Peyer's patch (tissue), 4 donors: ENCODE results near the gene KCNA1. TPM values are rescaled to one million over a fixed set of nuclear protein-coding genes. Genes with fewer than 3 reads are reported as not detected.

ENCODE experiments used
- DNase-seq, 3 donors: peaks; one replicate each; pipeline ENCODE4 v3.0.0-alpha.2; 2017 to 2019
- H3K27ac ChIP-seq, 4 donors: fragments of 200-600 bp; sonication (generic); one replicate each; pipeline ENCODE4 v1.5.1; 2016 to 2019
- H3K27me3 ChIP-seq, 2 donors: fragments of 200-600 bp; sonication (generic); one replicate each; pipeline ENCODE4 v1.5.1; 2019
- H3K36me3 ChIP-seq, 3 donors: fragments of 200-600 bp; sonication (generic); one replicate each; pipeline ENCODE4 v1.5.1; 2016 to 2019
- H3K4me1 ChIP-seq, 4 donors: fragments of 200-600 bp; sonication (generic); one replicate each; pipeline ENCODE4 v1.5.1; 2016 to 2019
- H3K4me3 ChIP-seq, 4 donors: fragments of 200-600 bp; sonication (generic); 1 replicate in 3 of 4; 2 replicates in 1 of 4; pipeline ENCODE4 v1.5.1; 2016 to 2019; ENCODE audit warnings: mild to moderate bottlenecking in 1 of 4
- H3K9me3 ChIP-seq, 4 donors: fragments of 200-600 bp; sonication (generic); one replicate each; pipeline ENCODE4 v1.5.1; 2016 to 2019; ENCODE audit warnings: mild to moderate bottlenecking in 1 of 4
- CTCF ChIP-seq, 6 experiments: fragments of 450-650 bp in 4 of 6; fragments of 200-600 bp in 2 of 6; sonication (generic) in 1 of 6; IDR thresholded peaks; one replicate each; pipeline ENCODE4 v1.5.1; 2017 to 2019; ENCODE audit warnings: antibody characterized with exemption in 6 of 6, mild to moderate bottlenecking in 3 of 6, moderate library complexity in 1 of 6
- POLR2A ChIP-seq, 2 donors: fragments of 450-650 bp; IDR thresholded peaks; one replicate each; pipeline ENCODE4 v1.5.1; 2017; ENCODE audit warnings: antibody characterized with exemption in 2 of 2, mild to moderate bottlenecking in 2 of 2, moderate library complexity in 2 of 2
- total RNA-seq, 4 donors: library from RNA; depleted of rRNA; stranded (reverse); fragments of >200 nt; gene quantifications; one replicate each; pipeline ENCODE4 v1.1.0, GENCODE V29; 2016

KCNA1 gene
- total RNA-seq, 4 donors from 2014 or later: not detected

- H3K27ac ChIP-seq: no peak overlapping the region
- no peak for DNase-seq
- no peaks in the 10 kb centered on the region for H3K4me1 ChIP-seq
- H3K4me3 ChIP-seq: no peak overlapping the region
- no peaks in the 10 kb centered on the region for H3K9me3 ChIP-seq
- H3K36me3 ChIP-seq: no peaks in the 10 kb centered on the region
- H3K27me3 ChIP-seq: no peaks in the 10 kb centered on the region
- TF ChIP-seq POLR2A (IDR thresholded peaks at IDR 0.05): no peak
- TF ChIP-seq CTCF (IDR thresholded peaks at IDR 0.05): no peak
These were observed 47.3 kb downstream of the KCNA1 start for GRCh38 chr12:4956968-4957367.

- Histone ChIP-seq H3K9me3 (no peaks in the 10 kb centered on the region), H3K27me3 (no peaks in the 10 kb centered on the region), H3K4me1 (no peaks in the 10 kb centered on the region), H3K27ac (no peak overlapping the region), H3K4me3 (no peak overlapping the region), H3K36me3 (no peaks in the 10 kb centered on the region)
- no peak for DNase-seq
- TF ChIP-seq POLR2A (IDR thresholded peaks at IDR 0.05): no peak
- TF ChIP-seq CTCF (IDR thresholded peaks at IDR 0.05): no peak
These were observed 48.1 kb downstream of the KCNA1 start for GRCh38 chr12:4957761-4958160.

GRCh38 chr12:4958697-4959375, 49.1 kb downstream of the KCNA1 start:
- Histone ChIP-seq H3K27me3 (no peaks in the 10 kb centered on the region), H3K9me3 (no peaks in the 10 kb centered on the region), H3K4me1 (no peaks in the 10 kb centered on the region), H3K4me3 (no peak overlapping the region), H3K27ac (no peak overlapping the region), H3K36me3 (no peaks in the 10 kb centered on the region)
- no peak for TF ChIP-seq CTCF (IDR thresholded peaks at IDR 0.05)
- no peak for TF ChIP-seq POLR2A (IDR thresholded peaks at IDR 0.05)
- no peak for DNase-seq

GRCh38 chr12:4959381-4959780, 49.7 kb downstream of the KCNA1 start:
- Histone ChIP-seq H3K27me3 (no peaks in the 10 kb centered on the region), H3K9me3 (no peaks in the 10 kb centered on the region), H3K4me3 (no peak overlapping the region), H3K4me1 (no peaks in the 10 kb centered on the region), H3K36me3 (no peaks in the 10 kb centered on the region), H3K27ac (no peak overlapping the region)
- no peak for DNase-seq
- TF ChIP-seq POLR2A (IDR thresholded peaks at IDR 0.05): no peak
- no peak for TF ChIP-seq CTCF (IDR thresholded peaks at IDR 0.05)

- DNase-seq: no peak
- Histone ChIP-seq H3K36me3 (no peaks in the 10 kb centered on the region), H3K4me1 (no peaks in the 10 kb centered on the region), H3K27ac (no peak overlapping the region), H3K9me3 (no peaks in the 10 kb centered on the region), H3K27me3 (no peaks in the 10 kb centered on the region), H3K4me3 (no peak overlapping the region)
- TF ChIP-seq POLR2A (IDR thresholded peaks at IDR 0.05): no peak
- no peak for TF ChIP-seq CTCF (IDR thresholded peaks at IDR 0.05)
These were observed 50.3 kb downstream of the KCNA1 start for GRCh38 chr12:4960030-4960429.

- H3K27ac ChIP-seq: no peak overlapping the region
- no peaks in the 10 kb centered on the region for H3K9me3 ChIP-seq
- H3K27me3 ChIP-seq: no peaks in the 10 kb centered on the region
- DNase-seq: no peak
- TF ChIP-seq CTCF (IDR thresholded peaks at IDR 0.05) (no peak), POLR2A (IDR thresholded peaks at IDR 0.05) (no peak)
- H3K4me3 ChIP-seq: no peak overlapping the region
- H3K36me3 ChIP-seq: no peaks in the 10 kb centered on the region
- no peaks in the 10 kb centered on the region for H3K4me1 ChIP-seq
These were observed 50.8 kb downstream of the KCNA1 start for GRCh38 chr12:4960547-4960946.
